ENCODE data around the gene DIP2A.
A peak's percentile ranks its signal among the peaks of the same experiment; 100 is the strongest.
"Not testable (repeated sequence)": the region's sequence is repeated elsewhere in the genome, so short reads cannot be mapped to it uniquely, and the experiment has no call there.

Gene DIP2A

GRCh38 chr21:46483300-46484295, 24.9 kb downstream of the DIP2A start:
- DNase-seq (ENCODE audit: low spot score), result no peak

DNA sequence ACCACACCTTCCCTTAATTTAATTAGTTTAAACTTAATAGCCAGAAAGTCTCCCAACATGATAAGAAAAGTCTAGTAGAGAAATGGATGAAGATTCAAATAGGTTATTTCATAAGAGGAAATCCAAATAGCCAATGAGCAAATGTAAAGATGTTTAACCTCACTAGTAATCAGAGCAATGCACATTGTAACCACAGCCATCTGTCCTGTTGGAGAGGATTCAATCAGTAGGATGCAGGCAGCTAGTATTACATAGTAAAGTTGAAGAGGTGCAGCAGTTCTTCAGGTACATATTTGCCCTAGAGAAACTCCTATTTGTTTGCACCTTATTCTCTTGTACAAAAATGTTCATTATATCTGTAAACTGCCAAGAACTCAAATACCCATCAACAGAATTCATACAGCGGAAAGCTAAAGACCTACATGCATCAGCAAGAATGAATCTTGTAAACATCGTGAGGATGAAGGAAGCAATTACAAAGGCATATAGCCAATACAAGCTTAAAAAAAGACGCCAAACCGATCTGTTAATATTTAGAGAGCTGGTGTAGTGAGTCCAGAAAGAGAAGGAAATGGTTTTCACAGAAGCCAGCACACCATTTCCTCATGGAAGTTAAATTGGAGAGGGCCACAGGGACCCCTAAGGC, 27.9 kb downstream of the DIP2A start:
- no peak for DNase-seq (ENCODE audit: low spot score)

DNA sequence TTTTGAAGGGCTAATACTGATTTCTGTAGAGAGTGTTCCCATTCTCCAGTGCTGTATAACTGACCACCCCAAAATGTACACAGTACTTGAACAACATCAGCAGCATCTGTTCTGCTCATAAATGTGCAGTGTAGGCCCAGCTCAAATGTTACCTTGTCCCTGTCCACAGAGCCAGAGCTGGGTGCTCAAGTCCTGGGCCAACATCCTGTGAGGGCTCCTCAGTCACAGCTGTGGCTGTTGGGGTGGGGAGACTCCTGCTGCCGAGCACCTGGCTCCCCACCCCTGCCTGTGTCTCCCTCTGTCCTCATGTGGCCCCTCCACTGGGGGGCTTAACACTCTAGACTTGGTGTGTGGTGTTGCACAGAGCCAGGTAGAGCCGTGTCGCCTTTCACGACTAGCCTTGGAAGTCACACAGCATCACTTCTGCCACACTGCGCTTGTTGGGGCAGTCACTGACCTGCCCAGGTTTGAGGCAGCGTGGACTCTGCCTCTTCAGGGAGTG, 30.5 kb downstream of the DIP2A start:
- DNase-seq (ENCODE audit: low spot score), result no peak

DNA sequence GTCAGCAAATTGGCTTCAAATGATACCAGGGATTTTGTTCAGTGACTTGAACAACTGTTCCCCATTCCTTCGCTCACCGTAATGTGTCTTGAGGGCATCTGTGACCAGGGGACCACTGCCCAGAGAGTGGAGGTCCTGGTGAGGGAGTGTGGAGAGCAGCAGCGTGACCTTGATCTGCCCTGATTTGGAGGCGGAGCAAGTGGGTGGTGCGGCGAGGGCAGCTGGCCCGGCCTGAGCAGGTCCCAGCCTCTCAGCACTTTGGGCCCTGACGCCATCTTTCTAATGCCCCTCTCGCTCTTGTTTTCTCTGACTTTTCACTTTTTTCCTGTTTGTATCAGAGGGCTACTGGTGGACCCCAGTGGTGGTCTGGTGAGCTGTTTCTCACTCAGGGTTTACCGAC, 31.1 kb downstream of the DIP2A start:
- no peak for DNase-seq (ENCODE audit: low spot score)

DNA sequence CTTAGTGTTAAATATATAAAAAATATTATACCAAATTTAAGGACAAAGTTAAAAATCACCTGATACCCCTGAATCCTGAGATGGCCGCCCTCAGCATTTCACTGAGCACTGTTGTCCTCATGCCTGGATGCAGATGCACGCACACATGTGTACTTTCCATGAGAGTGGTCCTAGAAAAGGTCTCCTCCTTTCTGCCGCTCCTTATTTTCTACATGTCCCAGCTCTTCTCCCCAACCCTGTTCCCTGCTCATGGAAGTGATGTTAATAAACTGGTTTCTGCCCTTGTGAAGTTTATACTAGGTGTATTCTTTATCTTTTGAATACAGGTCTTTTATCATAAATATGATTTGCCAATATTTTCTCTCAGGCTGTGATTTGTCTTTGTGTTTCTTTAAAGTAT, 32.9 kb downstream of the DIP2A start:
- DNase-seq (ENCODE audit: low spot score), result no peak

DNA sequence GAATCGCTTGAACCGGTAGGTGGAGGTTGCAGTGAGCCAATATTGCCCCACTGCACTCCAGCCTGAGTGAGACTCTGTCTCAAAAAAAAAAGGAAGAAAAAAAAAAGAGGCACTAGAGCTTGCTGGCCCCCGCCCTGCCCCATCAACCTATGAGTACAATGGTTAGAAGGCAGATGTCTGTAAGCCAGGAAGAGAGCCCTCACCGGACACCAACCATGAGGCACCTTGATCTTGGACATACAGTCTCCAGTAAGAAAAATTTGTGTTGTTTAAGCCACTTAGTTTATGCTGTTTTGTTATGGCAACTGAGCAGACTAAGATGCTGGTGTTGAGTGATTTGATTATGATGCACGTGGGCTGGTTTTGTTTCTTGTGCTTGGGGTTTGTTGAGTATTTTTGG, 34.2 kb downstream of the DIP2A start:
- no peak for DNase-seq (ENCODE audit: low spot score)

DNA sequence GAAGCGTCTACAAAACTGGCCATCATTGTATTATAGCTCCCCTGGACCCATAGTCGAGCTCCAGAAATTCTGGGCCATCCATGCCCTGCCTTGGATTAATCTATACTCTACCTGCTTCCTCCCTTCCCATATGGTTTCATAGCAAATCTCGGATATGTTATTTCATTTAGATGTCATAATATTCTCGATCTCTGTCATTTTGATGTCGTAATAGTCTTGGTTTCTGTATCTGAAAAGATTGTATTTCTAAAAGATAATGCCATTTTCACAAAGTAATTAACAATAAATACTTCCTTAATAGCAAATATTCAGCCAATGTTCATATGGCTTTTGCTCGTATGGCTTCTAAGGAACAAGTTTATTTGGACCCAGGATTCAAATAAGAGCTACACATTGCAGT, 35.1 kb downstream of the DIP2A start:
- no peak for DNase-seq (ENCODE audit: low spot score)

DNA sequence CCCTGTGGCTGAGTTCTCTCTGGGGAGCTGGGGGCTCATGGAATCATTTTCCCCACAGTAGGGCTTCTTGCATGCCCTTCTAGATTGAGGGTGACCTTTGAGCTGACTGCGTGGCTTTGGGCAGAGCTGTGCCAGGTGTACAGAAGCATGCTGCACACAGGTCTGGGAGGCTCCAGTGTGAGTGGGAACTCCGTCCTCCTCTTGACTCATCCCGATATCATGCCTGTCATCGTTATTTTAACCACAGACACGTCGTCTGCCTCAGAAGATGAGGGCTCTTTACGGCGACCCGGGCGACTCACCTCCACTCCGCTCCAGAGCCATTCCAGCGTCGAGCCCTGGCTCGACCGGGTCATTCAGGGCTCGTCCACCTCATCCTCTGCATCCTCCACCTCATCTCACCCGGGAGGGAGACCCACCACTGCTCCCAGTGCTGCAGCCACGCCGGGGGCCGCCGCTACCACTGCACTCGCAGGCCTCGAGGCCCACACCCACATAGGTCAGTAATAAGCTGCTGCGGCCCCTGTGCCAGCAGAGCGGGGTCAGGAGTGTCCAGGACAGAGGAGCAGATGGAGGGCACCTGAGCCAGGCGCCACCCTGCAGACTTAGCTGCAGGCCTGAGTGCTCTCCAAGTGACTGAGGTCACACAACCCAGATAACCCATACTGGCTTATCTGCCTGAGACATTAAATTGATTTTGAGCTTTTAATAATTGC, 39.8 kb downstream of the DIP2A start:
- DNase-seq (ENCODE audit: low spot score), result no peak

DNA sequence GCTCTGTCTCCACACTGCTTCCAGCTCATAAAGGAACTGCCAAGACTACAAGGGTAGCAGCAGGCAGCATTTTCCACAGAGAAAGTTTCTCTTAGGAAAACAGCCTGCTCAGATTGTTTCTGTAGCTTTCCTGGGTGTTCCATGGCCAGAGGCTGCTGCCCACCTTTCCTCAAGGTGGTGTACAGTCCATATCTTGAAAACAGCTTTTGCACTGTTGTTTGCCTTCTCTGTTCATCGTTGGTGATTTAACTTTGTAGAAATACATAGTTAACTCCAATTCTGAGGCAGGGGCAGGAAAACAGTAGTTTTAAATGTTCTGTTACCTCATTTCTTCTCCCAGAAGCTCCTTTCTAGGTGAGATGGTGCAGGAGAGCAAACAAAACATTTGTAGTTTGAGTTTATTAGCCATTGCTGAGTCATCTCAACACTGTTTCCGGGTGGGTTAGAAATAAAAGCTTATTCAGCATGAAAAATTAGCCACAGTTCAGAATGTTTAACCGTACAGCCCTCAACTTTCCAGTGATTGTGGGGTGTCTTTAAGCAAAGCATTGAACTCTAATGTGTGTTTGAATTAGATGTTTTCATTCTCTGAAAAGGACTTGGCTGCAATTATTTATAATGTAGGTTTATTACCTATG, 41.7 kb downstream of the DIP2A start:
- peak; percentile 22 for DNase-seq (ENCODE audit: low spot score)

DNA sequence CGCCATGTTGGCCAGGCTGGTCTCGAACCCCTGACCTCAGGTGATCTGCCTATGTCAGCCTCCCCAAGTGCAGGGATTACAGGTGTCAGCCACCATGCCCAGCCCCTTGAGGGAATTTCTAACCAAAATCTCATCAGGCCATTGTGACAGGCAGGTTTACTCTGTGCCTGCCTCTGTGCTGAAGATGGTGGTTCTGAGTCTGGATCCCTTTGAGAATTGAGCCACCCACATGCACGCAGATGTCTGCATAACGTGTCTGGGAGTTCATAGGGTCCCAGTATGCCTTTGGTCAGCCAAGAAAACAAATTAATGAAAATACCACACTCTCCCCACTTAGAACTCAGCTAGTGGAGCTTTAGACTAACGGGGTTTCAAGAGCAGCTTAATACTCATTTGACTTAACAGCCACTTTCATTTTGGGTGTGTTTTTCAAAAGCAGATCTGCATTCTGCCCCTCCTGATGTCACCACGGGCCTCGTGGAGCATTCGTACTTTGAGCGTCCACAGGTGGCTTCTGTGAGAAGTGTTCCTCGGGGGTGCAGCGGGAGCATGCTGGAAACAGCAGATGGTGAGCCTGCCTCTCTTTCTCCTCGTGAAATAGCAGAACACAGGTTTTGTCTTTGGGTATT, 45.3 kb downstream of the DIP2A start:
- DNase-seq (ENCODE audit: low spot score), result no peak

- no peak for DNase-seq (ENCODE audit: low spot score)
Measured at GRCh38 chr21:46504666-46505065, 46.0 kb downstream of the DIP2A start.

DNA sequence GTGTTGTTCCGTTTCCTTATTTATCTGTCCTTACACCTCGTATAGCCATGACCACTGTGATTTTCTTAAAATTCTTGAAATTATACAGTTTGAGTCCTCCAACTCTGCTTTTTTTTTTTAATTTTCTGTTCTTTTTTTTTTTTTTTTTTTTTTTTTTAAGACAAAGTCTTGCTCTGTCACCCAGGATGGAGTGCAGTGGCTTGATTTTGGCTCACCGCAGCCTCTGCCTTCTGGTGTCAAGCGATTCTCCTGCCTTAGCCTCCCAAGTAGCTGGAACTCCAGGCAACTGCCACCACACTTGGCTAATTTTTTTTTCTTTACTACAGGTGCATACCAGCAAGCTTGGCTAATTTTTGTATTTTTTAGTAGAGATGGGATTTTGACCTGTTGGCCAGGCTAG, 48.9 kb downstream of the DIP2A start:
- no peak for DNase-seq (ENCODE audit: low spot score)

DNA sequence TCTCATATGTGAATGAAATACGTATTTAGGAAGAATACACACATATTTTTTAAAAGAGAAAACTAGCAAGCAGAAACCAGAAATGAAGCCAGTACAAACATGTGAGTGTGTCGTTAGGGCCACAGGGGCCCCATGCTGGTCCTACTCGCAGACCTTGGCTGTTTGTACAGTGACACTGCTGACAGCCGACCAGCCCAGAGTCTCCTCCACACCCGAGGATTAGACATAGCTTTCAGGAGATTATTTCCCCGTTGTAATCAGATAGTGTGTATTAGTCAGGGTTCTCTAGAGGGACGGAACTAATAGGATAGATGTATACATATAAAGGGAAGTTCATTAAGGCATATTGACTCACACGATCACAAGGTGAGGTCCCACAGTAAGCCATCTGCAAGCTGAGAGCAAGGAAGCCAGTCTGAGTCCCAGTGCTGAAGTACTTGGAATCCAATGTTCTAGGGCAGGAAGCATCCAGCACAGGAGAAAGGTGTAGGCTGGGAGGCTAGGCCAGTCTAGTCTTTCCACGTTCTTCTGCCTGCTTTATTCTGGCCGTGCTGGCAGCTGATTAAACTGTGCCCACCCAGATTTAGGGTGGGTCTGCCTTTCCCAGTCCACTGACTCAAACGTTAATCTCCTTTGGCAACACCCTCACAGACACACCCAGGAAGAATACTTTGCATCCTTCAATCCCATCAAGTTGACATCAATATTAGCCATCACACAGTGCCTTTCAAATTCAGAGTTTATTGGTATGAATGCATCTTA, 51.2 kb downstream of the DIP2A start:
- DNase-seq (ENCODE audit: low spot score), result no peak

GRCh38 chr21:46515109-46515508, 56.4 kb downstream of the DIP2A start:
- DNase-seq (ENCODE audit: low spot score), result peak; percentile 19

DNA sequence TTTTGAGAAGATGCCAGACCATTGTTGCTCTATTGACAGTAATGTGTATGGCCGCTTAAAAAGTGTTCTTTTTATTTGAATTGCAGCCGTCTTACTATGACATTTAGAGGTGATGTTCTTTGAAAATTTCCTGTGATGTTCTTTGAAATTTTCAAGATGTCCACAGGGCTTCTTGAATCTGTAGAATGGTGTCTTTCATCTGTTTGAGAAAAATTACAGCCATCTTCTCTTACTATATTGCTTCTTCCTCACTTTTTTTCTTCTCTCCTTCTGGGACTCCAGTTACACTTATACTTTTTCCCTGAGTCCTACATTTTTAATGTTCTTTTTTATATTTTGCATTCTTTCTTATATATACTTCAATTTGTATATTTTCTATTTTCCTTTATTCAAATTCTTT, 57.4 kb downstream of the DIP2A start:
- DNase-seq (ENCODE audit: low spot score), result no peak

DNA sequence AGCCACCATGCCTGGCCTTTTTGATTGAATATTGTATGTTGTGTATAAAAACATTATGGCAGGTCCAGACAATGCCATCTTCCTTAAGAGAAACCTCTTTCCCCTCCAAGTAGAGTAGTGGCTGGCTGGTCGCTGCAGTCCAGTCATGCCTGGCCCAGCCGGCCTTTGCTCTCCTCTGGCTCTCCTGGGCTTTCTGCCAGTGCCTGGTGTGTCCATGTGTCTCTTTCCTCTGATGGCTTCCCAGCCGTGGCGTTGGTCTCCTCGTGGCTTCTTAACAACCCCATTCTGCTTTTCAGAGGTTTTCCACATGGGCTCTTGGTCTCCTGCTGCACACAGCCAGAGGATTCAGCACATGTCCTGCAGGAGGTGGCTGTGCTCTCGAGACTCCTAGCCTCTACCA, 58.7 kb downstream of the DIP2A start:
- no peak for DNase-seq (ENCODE audit: low spot score)

DNA sequence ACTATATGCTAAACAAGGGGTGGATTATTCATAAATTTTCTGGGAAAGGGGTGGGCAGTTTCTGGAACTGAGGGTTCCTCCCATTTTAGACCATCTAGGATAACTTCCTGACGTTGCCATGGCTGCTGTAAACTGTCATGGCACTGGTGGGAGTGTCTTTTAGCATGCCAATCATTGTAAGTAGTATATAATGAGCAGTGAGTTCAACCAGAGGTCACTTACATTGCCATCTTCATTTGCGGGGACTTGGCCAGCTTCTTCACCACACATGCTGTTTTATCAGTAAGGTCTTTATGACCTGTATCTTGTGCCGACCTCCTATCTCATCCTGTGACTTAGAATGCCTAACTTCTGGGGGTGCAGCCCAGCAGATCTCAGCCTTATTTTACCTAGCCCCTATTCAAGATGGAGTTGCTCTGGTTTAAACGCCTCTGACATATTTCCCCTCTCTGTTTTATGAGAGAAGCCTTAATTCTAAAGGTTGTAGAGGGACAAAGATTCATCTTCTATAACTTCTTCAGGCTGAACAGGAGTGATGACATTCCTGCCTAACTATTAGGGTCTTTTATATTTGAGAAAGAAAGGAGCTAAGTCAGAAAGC, 60.4 kb downstream of the DIP2A start:
- no peak for DNase-seq (ENCODE audit: low spot score)

GRCh38 chr21:46527393-46527792, 68.7 kb downstream of the DIP2A start:
- not testable (repeated sequence) for DNase-seq (ENCODE audit: low spot score)

DNA sequence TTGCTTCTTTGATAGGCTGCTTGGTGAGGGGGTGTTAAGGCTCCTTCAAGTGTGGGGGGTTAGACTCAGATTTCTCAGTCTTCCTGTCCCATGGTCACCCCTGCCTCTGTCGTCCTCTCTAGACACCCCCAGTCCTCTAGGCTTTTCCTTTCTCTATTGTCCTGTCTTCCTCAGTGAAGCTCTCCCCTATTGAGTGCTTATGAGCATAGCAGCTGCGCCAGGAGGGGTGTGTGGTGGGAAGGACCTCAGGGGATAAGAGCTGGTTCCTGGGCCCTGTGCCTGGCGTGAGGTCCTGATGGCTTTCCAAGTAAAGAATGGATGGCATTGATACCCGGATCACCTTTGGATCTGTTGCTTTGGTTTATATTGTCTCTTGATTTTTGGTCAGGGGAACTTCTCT, 69.1 kb downstream of the DIP2A start:
- DNase-seq (ENCODE audit: low spot score), result no peak

- peak; percentile 47 for DNase-seq (ENCODE audit: low spot score)
Measured at GRCh38 chr21:46532080-46532479, 73.4 kb downstream of the DIP2A start.
